IMR-90 (cell line): ENCODE measurements around the gene ZNF488. TPM values are rescaled to one million over a fixed set of nuclear protein-coding genes. Genes with fewer than 3 reads are reported as not detected.

Experiments used
- ATAC-seq: fragments of 200-7000 bp; cut with Tn5 transposase; 2 replicates; pipeline ENCODE4 v1.9.1; 2020; ENCODE audit warnings: low read depth, mild to moderate bottlenecking, moderate library complexity
- BruUV-seq: library from RNA; stranded (reverse); fragments of 400-500 nt; replicated peaks from 2 replicates; lab custom pipeline; 2021; lab: Mats Ljungman, UMichigan
- CTCF ChIA-PET: fragments of 300-600 bp; formaldehyde crosslinking; extraction: SDS; loops from one replicate; lab custom pipeline; 2021; ENCODE audit warnings: antibody characterized with exemption; lab: Yijun Ruan, JAX
- POLR2A ChIA-PET: fragments of 300-600 bp; sonication (Branson Sonifier 250); formaldehyde crosslinking; loops from one replicate; lab custom pipeline; 2022; ENCODE audit warnings: antibody characterized with exemption; ENCODE audit not compliant: unreplicated experiment; lab: Charles Lee
- DNase-seq: peaks from one replicate; pipeline ENCODE4 v3.0.0; 2013
- H2AFZ ChIP-seq: replicated peaks from 2 replicates; pipeline ENCODE3; 2013; ENCODE audit warnings: low read length, mild to moderate bottlenecking; ENCODE audit not compliant: poor library complexity
- H2AK5ac ChIP-seq: 2 replicates; pipeline ENCODE4 v1.6.1; 2013; ENCODE audit warnings: low read depth, low read length, inconsistent platforms
- H2AK9ac ChIP-seq: replicated peaks from 2 replicates; pipeline ENCODE3; 2013; ENCODE audit warnings: mild to moderate bottlenecking, low read depth, low read length, moderate library complexity; ENCODE audit not compliant: poor library complexity
- H2BK120ac ChIP-seq: 2 replicates; pipeline ENCODE4 v1.6.1; 2013; ENCODE audit warnings: low read depth, low read length, inconsistent platforms
- H2BK15ac ChIP-seq: 3 replicates; pipeline ENCODE4 v1.6.1; 2013; ENCODE audit warnings: low read depth, low read length, inconsistent platforms
- H2BK20ac ChIP-seq: 2 replicates; pipeline ENCODE4 v1.6.1; 2013; ENCODE audit warnings: low read depth, mild to moderate bottlenecking, inconsistent platforms, low read length, moderate library complexity
- H2BK5ac ChIP-seq: 2 replicates; pipeline ENCODE4 v1.6.1; 2013; ENCODE audit warnings: mild to moderate bottlenecking, low read depth, low read length, inconsistent platforms; ENCODE audit not compliant: poor library complexity, severe bottlenecking
- H3K14ac ChIP-seq: replicated peaks from 2 replicates; pipeline ENCODE4 v1.6.1; 2013; ENCODE audit warnings: low read depth, low read length, inconsistent platforms
- H3K18ac ChIP-seq: 2 replicates; pipeline ENCODE4 v1.6.1; 2013; ENCODE audit warnings: low read depth, low read length, control low read depth
- H3K23ac ChIP-seq: 2 replicates; pipeline ENCODE4 v1.6.1; 2013; ENCODE audit warnings: low read depth, low read length, inconsistent platforms
- H3K27ac ChIP-seq: 2 replicates; pipeline ENCODE4 v1.5.1; 2013; ENCODE audit warnings: mild to moderate bottlenecking, control low read depth, low read length; ENCODE audit not compliant: insufficient read depth
- H3K27me3 ChIP-seq: 2 replicates; pipeline ENCODE4 v1.6.1; 2013; ENCODE audit warnings: low read length; ENCODE audit not compliant: control insufficient read depth, insufficient read depth
- H3K36me3 ChIP-seq: 2 replicates; pipeline ENCODE4 v1.6.1; 2013; ENCODE audit warnings: low read length, mixed read lengths; ENCODE audit not compliant: control insufficient read depth, insufficient read depth
- H3K4ac ChIP-seq: 2 replicates; pipeline ENCODE4 v1.6.1; 2013; ENCODE audit warnings: low read depth, low read length, inconsistent platforms
- H3K4me1 ChIP-seq: 2 replicates; pipeline ENCODE4 v1.6.1; 2013; ENCODE audit warnings: low read length, mixed read lengths; ENCODE audit not compliant: control insufficient read depth, insufficient read depth
- H3K4me2 ChIP-seq: 2 replicates; pipeline ENCODE4 v1.6.1; 2013; ENCODE audit warnings: low read depth, mild to moderate bottlenecking, control low read depth, low read length, moderate library complexity
- H3K4me3 ChIP-seq: 2 replicates; pipeline ENCODE4 v1.5.1; 2013; ENCODE audit warnings: low read depth, mild to moderate bottlenecking, control low read depth, low read length, moderate library complexity; ENCODE audit not compliant: insufficient read depth
- H3K56ac ChIP-seq: 2 replicates; pipeline ENCODE4 v1.6.1; 2013; ENCODE audit warnings: low read length, inconsistent platforms; ENCODE audit not compliant: insufficient read depth; ENCODE audit errors: extremely low read depth
- H3K79me1 ChIP-seq, 2 experiments: 2 replicates each; pipeline ENCODE4 v1.6.1; 2013; ENCODE audit warnings: low read length in 2 of 2, inconsistent platforms in 1 of 2, low read depth in 1 of 2
- H3K9ac ChIP-seq: 2 replicates; pipeline ENCODE4 v1.6.1; 2013; ENCODE audit warnings: low read depth, low read length, control low read depth
- H3K9me1 ChIP-seq: 2 replicates; pipeline ENCODE4 v1.6.1; 2013; ENCODE audit warnings: low read length, inconsistent platforms; ENCODE audit not compliant: insufficient read depth
- H3K9me3 ChIP-seq: 2 replicates; pipeline ENCODE4 v1.6.1; 2013; ENCODE audit warnings: low read length; ENCODE audit not compliant: control insufficient read depth, insufficient read depth
- H4K20me1 ChIP-seq: 2 replicates; pipeline ENCODE4 v1.6.1; 2013; ENCODE audit warnings: low read length, inconsistent platforms; ENCODE audit not compliant: insufficient read depth
- H4K5ac ChIP-seq: 2 replicates; pipeline ENCODE4 v1.6.1; 2013; ENCODE audit warnings: mild to moderate bottlenecking, low read depth, low read length, control low read depth
- H4K8ac ChIP-seq, 2 experiments: 2 replicates each; pipeline ENCODE4 v1.6.1; 2013; ENCODE audit warnings: low read depth in 2 of 2, low read length in 2 of 2, control low read depth in 1 of 2, inconsistent platforms in 1 of 2
- H4K91ac ChIP-seq: 2 replicates; pipeline ENCODE4 v1.6.1; 2013; ENCODE audit warnings: low read depth, low read length, inconsistent platforms; ENCODE audit not compliant: insufficient read depth
- BHLHE40 ChIP-seq: fragments of 150-350 bp; IDR thresholded peaks from 2 replicates; pipeline ENCODE4 v1.6.1; 2016; ENCODE audit warnings: mild to moderate bottlenecking, low read depth, low read length
- CEBPB ChIP-seq: IDR thresholded peaks from 2 replicates; pipeline ENCODE4 v1.6.1; 2012; ENCODE audit warnings: low read depth, low read length, improper control_type of control experiment
- CHD1 ChIP-seq: IDR thresholded peaks from 2 replicates; pipeline ENCODE4 v1.6.1; 2012; ENCODE audit warnings: low read depth, low read length, improper control_type of control experiment
- FOS ChIP-seq: fragments of 150-350 bp; IDR thresholded peaks from 2 replicates; pipeline ENCODE4 v1.6.1; 2016; ENCODE audit warnings: low read depth, low read length
- MAFK ChIP-seq: IDR thresholded peaks from 2 replicates; pipeline ENCODE4 v1.6.1; 2012; ENCODE audit warnings: low read depth, low read length, improper control_type of control experiment
- MAZ ChIP-seq: IDR thresholded peaks from 2 replicates; pipeline ENCODE4 v1.6.1; 2012; ENCODE audit warnings: low read depth, mild to moderate bottlenecking, low read length, improper control_type of control experiment, moderate library complexity, borderline replicate concordance
- MXI1 ChIP-seq: IDR thresholded peaks from 2 replicates; pipeline ENCODE4 v1.6.1; 2012; ENCODE audit warnings: low read depth, mild to moderate bottlenecking, low read length, moderate library complexity, borderline replicate concordance
- POLR2A ChIP-seq: IDR thresholded peaks from 2 replicates; pipeline ENCODE4 v1.6.1; 2012; ENCODE audit warnings: mild to moderate bottlenecking, low read depth, low read length
- RAD21 ChIP-seq: IDR thresholded peaks from 2 replicates; pipeline ENCODE4 v1.6.1; 2012; ENCODE audit warnings: low read length, improper control_type of control experiment
- RCOR1 ChIP-seq: IDR thresholded peaks from 2 replicates; pipeline ENCODE4 v1.6.1; 2012; ENCODE audit warnings: mild to moderate bottlenecking, low read length, improper control_type of control experiment; ENCODE audit not compliant: insufficient replicate concordance
- RFX5 ChIP-seq: IDR thresholded peaks from 2 replicates; pipeline ENCODE4 v1.8.0; 2012; ENCODE audit warnings: low read depth, mild to moderate bottlenecking, low read length, moderate library complexity
- SMC3 ChIP-seq: fragments of 150-350 bp; IDR thresholded peaks from 2 replicates; pipeline ENCODE4 v1.6.1; 2016; ENCODE audit warnings: low read depth, mild to moderate bottlenecking, antibody characterized with exemption, low read length, moderate library complexity
- USF2 ChIP-seq: fragments of 150-350 bp; IDR thresholded peaks from 2 replicates; pipeline ENCODE4 v1.6.1; 2017; ENCODE audit warnings: mild to moderate bottlenecking, antibody characterized with exemption, low read length, low read depth
- WGBS, 2 experiments: methylation state at CpG; one replicate each; pipeline versions ENCODE4 v1.1.5 to v1.1.7; 2013; ENCODE audit warnings: missing lambda C conversion rate in 2 of 2; ENCODE audit not compliant: insufficient read length in 1 of 2; ENCODE audit errors: extremely low coverage in 2 of 2; 5-methylcytosine and 5-hydroxymethylcytosine counted together
- dilution Hi-C: fragments of 300-500 bp; cut with HindIII; formaldehyde crosslinking; loops from one replicate; pipeline ENCODE4 v1.14.3; 2018; ENCODE audit warnings: low sequenced_read_pairs; ENCODE audit not compliant: unreplicated experiment
- in situ Hi-C: fragments of 300-500 bp; cut with MboI; formaldehyde crosslinking; loops from 3 replicates; pipeline ENCODE4 v1.14.3; 2019; ENCODE audit warnings: low sequenced_read_pairs, inconsistent platforms, mixed read lengths
- intact Hi-C: fragments of 100-400 bp; cut with micrococcal nuclease; formaldehyde crosslinking; loops from 2 replicates; pipeline ENCODE4 v1.10.0; 2022
- polyA plus RNA-seq, 3 experiments: library from polyadenylated mRNA; depleted of rRNA; stranded (reverse); fragments of >200 nt; gene quantifications; 2 replicates each; pipeline ENCODE4 v1.2.3, GENCODE V29; 2012; ENCODE audit warnings: low replicate concordance in 1 of 3
- total RNA-seq: library from RNA; depleted of rRNA; stranded (reverse); fragments of >200 nt; gene quantifications from 2 replicates; pipeline ENCODE4 v1.2.3, GENCODE V29; 2012
- TF ChIP-seq, protein P1 (sequence below): conservative IDR thresholded peaks from 2 replicates; pipeline ENCODE4 v1.5.1; 2012; ENCODE audit warnings: mild to moderate bottlenecking, low read depth, low read length, improper control_type of control experiment
- TF ChIP-seq, protein P2 (sequence below): fragments of 150-350 bp; IDR thresholded peaks from 2 replicates; pipeline ENCODE4 v1.6.1; 2016; ENCODE audit warnings: low read depth, mild to moderate bottlenecking, low read length, moderate library complexity, borderline replicate concordance

The ZNF488 gene
- total and polyA plus RNA-seq, 2 of the 4 experiments (the other 2 are of a cell fraction): under 0.01 to 0.14 TPM

GRCh38 chr10:47337310-47337709 is 46.8 kb downstream of the ZNF488 start:
- peak overlapping the region; percentile 73; the same call in 2 of the 3 replicates for H2BK15ac ChIP-seq
- POLR2A ChIA-PET: no interaction called here
- peak overlapping the region; percentile 3; the same call in 1 of the 2 replicates for H3K18ac ChIP-seq
- 0 out of 2 replicates have a peak overlapping the region, but pooled peaks have one; percentile 20 for H2AK5ac ChIP-seq
- TF ChIP-seq MAZ: no peak
- TF ChIP-seq USF2: no peak
- no peak for TF ChIP-seq RFX5
- no peak for TF ChIP-seq FOS
- no peak for TF ChIP-seq MXI1
- TF ChIP-seq RCOR1: no peak
- no peak for TF ChIP-seq BHLHE40
- no peak for TF ChIP-seq SMC3
- no peak for TF ChIP-seq RAD21
- TF ChIP-seq, protein P1, sequence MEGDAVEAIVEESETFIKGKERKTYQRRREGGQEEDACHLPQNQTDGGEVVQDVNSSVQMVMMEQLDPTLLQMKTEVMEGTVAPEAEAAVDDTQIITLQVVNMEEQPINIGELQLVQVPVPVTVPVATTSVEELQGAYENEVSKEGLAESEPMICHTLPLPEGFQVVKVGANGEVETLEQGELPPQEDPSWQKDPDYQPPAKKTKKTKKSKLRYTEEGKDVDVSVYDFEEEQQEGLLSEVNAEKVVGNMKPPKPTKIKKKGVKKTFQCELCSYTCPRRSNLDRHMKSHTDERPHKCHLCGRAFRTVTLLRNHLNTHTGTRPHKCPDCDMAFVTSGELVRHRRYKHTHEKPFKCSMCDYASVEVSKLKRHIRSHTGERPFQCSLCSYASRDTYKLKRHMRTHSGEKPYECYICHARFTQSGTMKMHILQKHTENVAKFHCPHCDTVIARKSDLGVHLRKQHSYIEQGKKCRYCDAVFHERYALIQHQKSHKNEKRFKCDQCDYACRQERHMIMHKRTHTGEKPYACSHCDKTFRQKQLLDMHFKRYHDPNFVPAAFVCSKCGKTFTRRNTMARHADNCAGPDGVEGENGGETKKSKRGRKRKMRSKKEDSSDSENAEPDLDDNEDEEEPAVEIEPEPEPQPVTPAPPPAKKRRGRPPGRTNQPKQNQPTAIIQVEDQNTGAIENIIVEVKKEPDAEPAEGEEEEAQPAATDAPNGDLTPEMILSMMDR: no peak
- no peak for TF ChIP-seq POLR2A
- no peak for TF ChIP-seq CHD1
- no peak for TF ChIP-seq MAFK
- TF ChIP-seq CEBPB: no peak
- TF ChIP-seq, protein P2, sequence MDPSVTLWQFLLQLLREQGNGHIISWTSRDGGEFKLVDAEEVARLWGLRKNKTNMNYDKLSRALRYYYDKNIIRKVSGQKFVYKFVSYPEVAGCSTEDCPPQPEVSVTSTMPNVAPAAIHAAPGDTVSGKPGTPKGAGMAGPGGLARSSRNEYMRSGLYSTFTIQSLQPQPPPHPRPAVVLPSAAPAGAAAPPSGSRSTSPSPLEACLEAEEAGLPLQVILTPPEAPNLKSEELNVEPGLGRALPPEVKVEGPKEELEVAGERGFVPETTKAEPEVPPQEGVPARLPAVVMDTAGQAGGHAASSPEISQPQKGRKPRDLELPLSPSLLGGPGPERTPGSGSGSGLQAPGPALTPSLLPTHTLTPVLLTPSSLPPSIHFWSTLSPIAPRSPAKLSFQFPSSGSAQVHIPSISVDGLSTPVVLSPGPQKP: no peak
- H2BK20ac ChIP-seq: peak overlapping the region; percentile 28; the same call in 1 of the 2 replicates
- peak overlapping the region; percentile 3; the same call in 1 of the 2 replicates for H4K5ac ChIP-seq
- H4K91ac ChIP-seq: no peak overlapping the region
- H3K14ac ChIP-seq: no peak overlapping the region
- H4K8ac ChIP-seq: no peak overlapping the region
- WGBS, 2 experiments: 80% methylated on average over 2 of the region's 4 CpGs; no CpG with 5 or more reads in 1 of the 2 experiments
- H2AK9ac ChIP-seq: no peak overlapping the region
- H3K9ac ChIP-seq: no peak overlapping the region
- no peak overlapping the region for H3K23ac ChIP-seq
- no peaks in the 10 kb centered on the region for H3K9me1 ChIP-seq
- no peaks in the 10 kb centered on the region for H3K9me3 ChIP-seq
- no peaks in the 10 kb centered on the region for H4K20me1 ChIP-seq
- in situ Hi-C loops: no loop called here
- BruUV-seq: no TSS peak
- CTCF ChIA-PET: no interaction called here
- H3K27me3 ChIP-seq: peaks cover 14% of the 10 kb centered on the region
- intact Hi-C loops: no loop called here
- H3K56ac ChIP-seq: no peak overlapping the region
- H3K4me3 ChIP-seq: no peak overlapping the region
- no peak overlapping the region for H2AFZ ChIP-seq
- no peak overlapping the region; the same call in 1 of the 2 replicates for H3K4me2 ChIP-seq
- H3K4me1 ChIP-seq: peaks cover 1% of the 10 kb centered on the region; the same call in 1 of the 2 replicates
- peak overlapping the region; percentile 3; the same call in 1 of the 2 replicates for H2BK120ac ChIP-seq
- DNase-seq (no peak), ATAC-seq (no peak)
- H3K4ac ChIP-seq: peak overlapping the region; percentile 25; the same call in 1 of the 2 replicates
- H3K36me3 ChIP-seq: no peaks in the 10 kb centered on the region
- no peak overlapping the region for H3K27ac ChIP-seq
- dilution Hi-C loops: no loop called here
- H2BK5ac ChIP-seq: no peak overlapping the region
- no peaks in the 10 kb centered on the region for H3K79me1 ChIP-seq
